IPS-18a (cell line): Measurements from ENCODE around the gene MCL1.
A peak's percentile ranks its signal among the peaks of the same experiment; 100 is the strongest.

Experiments used
- H3K27ac ChIP-seq: one replicate; pipeline ENCODE4 v1.5.1; 2013; ENCODE audit warnings: low read length
- H3K27me3 ChIP-seq: one replicate; pipeline ENCODE4 v1.6.1; 2013; ENCODE audit warnings: mild to moderate bottlenecking, low read length; ENCODE audit not compliant: control insufficient read depth, insufficient read depth
- H3K36me3 ChIP-seq: one replicate; pipeline ENCODE4 v1.6.1; 2013; ENCODE audit warnings: low read depth, low read length; ENCODE audit not compliant: control insufficient read depth
- H3K4me1 ChIP-seq: one replicate; pipeline ENCODE4 v1.6.1; 2013; ENCODE audit warnings: low read depth, low read length; ENCODE audit not compliant: control insufficient read depth
- H3K4me3 ChIP-seq: one replicate; pipeline ENCODE4 v1.5.1; 2013; ENCODE audit warnings: low read length
- H3K9ac ChIP-seq: one replicate; pipeline ENCODE4 v1.6.1; 2013; ENCODE audit warnings: mild to moderate bottlenecking, low read length, moderate library complexity
- H3K9me3 ChIP-seq: one replicate; pipeline ENCODE4 v1.6.1; 2013; ENCODE audit warnings: low read depth, low read length; ENCODE audit not compliant: control insufficient read depth

The MCL1 gene

GRCh38 chr1:150543500-150544143 is 35.8 kb downstream of the MCL1 start:
- H3K4me3 ChIP-seq: no peak overlapping the region

GRCh38 chr1:150537732-150538684 is 41.4 kb downstream of the MCL1 start:
- Histone ChIP-seq H3K27me3 (no peaks in the 10 kb centered on the region), H3K27ac (no peak overlapping the region), H3K4me3 (no peak overlapping the region), H3K9ac (peak overlapping the region; percentile 17), H3K36me3 (no peaks in the 10 kb centered on the region), H3K4me1 (peaks cover 8% of the 10 kb centered on the region), H3K9me3 (no peaks in the 10 kb centered on the region)

More at GRCh38 chr1:150543500-150544143, 35.8 kb downstream of the MCL1 start:
- no peak overlapping the region for H3K9ac ChIP-seq
- peaks cover 10% of the 10 kb centered on the region for H3K27me3 ChIP-seq
- no peaks in the 10 kb centered on the region for H3K9me3 ChIP-seq
- H3K27ac ChIP-seq: no peak overlapping the region
- peaks cover under 1% of the 10 kb centered on the region for H3K4me1 ChIP-seq
- H3K36me3 ChIP-seq: no peaks in the 10 kb centered on the region

- H3K27me3 ChIP-seq: no peaks in the 10 kb centered on the region
- H3K9ac ChIP-seq: no peak overlapping the region
- H3K4me3 ChIP-seq: no peak overlapping the region
- H3K36me3 ChIP-seq: no peaks in the 10 kb centered on the region
- peaks cover 8% of the 10 kb centered on the region for H3K4me1 ChIP-seq
- no peak overlapping the region for H3K27ac ChIP-seq
- H3K9me3 ChIP-seq: no peaks in the 10 kb centered on the region
These were observed 42.3 kb downstream of the MCL1 start for GRCh38 chr1:150536836-150537731.

DNA sequence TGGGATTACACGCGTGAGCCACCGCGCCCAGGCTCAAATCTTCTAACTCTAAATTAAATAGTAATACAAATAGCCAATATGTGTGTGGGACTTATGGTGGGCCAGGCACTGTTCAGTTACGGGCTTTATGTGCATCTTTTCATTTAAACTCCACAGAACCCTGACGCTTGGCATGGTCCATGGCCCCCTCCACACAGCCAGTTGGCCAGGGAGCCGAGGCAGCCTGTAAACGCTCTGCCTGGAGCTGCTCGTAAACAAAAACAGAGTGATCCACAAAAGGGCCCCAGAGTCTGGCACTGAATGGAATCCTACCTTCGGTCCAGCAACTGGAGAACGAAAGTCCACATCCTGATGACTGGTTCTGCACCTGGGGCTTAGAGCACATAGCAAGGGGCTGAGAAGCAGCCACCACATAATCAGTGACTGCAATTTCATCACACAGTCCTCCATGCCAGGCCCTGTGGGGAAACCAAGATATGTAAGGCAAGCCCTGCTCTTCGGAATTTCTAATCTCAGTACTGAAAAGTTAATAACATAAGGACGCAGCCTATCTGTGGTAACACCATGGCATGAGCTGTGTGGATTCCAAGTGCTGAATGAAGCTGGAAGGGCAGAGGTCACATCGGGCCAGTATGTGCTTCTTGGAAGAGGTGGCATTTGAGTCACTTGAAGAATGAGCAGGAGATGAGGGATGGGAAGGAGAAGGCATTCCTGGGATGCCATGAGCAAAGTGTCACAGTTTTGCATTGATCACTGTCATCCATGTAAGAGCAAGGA is 43.7 kb downstream of the MCL1 start:
- Histone ChIP-seq H3K4me3 (no peak overlapping the region), H3K27me3 (no peaks in the 10 kb centered on the region), H3K27ac (no peak overlapping the region), H3K9ac (no peak overlapping the region), H3K4me1 (peaks cover 8% of the 10 kb centered on the region), H3K36me3 (no peaks in the 10 kb centered on the region), H3K9me3 (no peaks in the 10 kb centered on the region)

GRCh38 chr1:150534002-150534401 is 45.4 kb downstream of the MCL1 start:
- Histone ChIP-seq H3K27ac (no peak overlapping the region), H3K9ac (no peak overlapping the region), H3K36me3 (no peaks in the 10 kb centered on the region), H3K9me3 (no peaks in the 10 kb centered on the region), H3K4me3 (no peak overlapping the region), H3K4me1 (peaks cover 8% of the 10 kb centered on the region), H3K27me3 (no peaks in the 10 kb centered on the region)

GRCh38 chr1:150532860-150533259 is 46.5 kb downstream of the MCL1 start:
- H3K9me3 ChIP-seq: no peaks in the 10 kb centered on the region
- no peaks in the 10 kb centered on the region for H3K36me3 ChIP-seq
- no peak overlapping the region for H3K4me3 ChIP-seq
- peaks cover under 1% of the 10 kb centered on the region for H3K4me1 ChIP-seq
- no peaks in the 10 kb centered on the region for H3K27me3 ChIP-seq
- H3K9ac ChIP-seq: no peak overlapping the region
- no peak overlapping the region for H3K27ac ChIP-seq

DNA sequence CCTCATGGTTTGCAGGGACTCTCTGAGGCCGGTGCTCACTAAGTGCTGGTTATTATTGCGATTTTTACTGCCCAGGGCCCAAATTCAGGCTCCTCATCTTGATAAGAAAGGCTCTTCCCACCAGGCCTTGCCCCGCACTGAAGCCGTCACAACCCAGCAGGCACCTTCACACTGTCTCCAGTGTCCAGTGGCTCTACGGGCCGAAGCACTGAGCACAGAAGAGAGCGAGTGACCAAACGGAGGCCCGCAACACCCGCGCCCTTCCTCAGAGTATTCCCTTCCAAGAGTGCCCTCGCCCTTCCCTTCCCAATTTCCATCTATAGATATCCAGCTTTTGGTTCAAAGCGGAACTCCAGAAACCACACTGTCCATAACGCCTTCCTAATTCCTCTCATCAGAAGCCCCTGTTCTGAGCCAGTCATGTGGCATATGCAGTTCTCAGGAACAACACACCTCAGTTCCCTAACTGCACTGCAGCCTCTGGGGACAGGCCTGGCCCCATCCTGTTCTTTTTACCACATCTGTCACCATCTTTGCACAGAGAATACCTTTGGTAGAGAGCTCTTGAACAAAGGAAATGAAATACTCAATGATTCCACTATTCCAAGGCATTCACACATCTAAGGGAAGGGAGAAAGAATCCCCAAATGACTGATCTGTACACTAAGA is 48.8 kb downstream of the MCL1 start:
- Histone ChIP-seq H3K36me3 (no peaks in the 10 kb centered on the region), H3K9me3 (no peaks in the 10 kb centered on the region), H3K27me3 (no peaks in the 10 kb centered on the region), H3K9ac (no peak overlapping the region), H3K27ac (no peak overlapping the region), H3K4me3 (no peak overlapping the region), H3K4me1 (no peaks in the 10 kb centered on the region)

DNA sequence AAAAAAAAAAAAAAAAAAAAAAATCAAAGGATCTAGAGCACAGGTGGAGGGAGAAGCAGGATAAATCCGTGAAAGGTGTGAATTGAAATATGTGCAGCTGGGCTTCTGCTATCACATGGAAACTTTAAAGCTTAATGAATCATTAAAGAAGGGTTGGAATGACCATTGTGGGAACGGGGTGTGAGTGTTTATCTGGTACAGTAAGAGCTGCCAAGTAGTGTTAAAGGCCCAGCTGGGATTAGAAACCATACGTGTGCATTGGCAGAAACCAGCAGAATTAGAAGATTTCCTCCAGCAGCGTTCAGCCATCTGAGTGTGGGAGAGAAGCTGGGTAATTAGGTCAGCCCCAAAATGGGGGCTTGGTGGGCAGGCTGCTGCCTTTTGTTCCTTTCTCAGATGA is 50.4 kb downstream of the MCL1 start:
- Histone ChIP-seq H3K4me1 (no peaks in the 10 kb centered on the region), H3K9me3 (no peaks in the 10 kb centered on the region), H3K9ac (no peak overlapping the region), H3K4me3 (no peak overlapping the region), H3K27me3 (no peaks in the 10 kb centered on the region), H3K36me3 (no peaks in the 10 kb centered on the region), H3K27ac (no peak overlapping the region)

DNA sequence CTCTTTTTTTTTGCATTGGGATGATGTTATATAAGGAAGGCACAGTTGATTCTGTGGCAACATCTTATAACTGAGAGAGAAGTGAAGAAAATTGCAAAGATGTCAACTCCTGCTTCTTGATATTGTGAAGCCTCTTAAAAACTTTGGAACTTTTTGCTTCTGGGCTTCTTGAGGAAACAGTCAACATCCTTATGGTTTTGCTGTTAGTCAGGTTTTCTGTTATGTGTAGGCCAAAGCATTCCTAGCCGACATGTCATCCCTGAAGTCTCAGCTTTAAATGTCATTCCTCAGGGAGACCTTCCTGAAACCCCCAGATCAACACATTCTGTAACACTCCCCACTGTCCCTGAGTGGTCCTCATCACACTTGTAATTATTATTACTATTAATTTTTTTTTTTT is 51.2 kb downstream of the MCL1 start:
- H3K36me3 ChIP-seq: no peaks in the 10 kb centered on the region
- no peak overlapping the region for H3K9ac ChIP-seq
- no peaks in the 10 kb centered on the region for H3K27me3 ChIP-seq
- no peak overlapping the region for H3K27ac ChIP-seq
- H3K4me1 ChIP-seq: no peaks in the 10 kb centered on the region
- H3K4me3 ChIP-seq: no peak overlapping the region
- no peaks in the 10 kb centered on the region for H3K9me3 ChIP-seq

DNA sequence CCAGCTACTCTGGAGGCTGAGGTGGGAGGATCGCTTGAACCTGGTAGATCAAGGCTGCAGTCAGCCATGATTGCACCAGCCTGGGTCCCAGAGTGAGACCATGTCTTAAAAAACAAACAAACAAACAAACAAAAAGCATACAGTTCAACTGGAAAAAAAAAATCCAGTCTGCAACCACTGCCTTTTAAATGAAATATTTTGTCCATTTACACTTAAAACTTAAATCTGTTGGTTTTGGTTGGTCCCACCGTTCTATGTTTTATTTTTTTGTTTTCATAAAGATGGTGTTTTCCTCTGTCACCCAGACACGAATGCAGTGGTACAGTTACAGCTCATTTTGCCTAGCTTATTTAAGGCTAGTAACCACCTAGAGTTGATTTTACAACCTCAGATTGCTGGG is 54.1 kb downstream of the MCL1 start:
- H3K4me3 ChIP-seq: no peak overlapping the region
- H3K36me3 ChIP-seq: no peaks in the 10 kb centered on the region
- H3K27ac ChIP-seq: no peak overlapping the region
- no peaks in the 10 kb centered on the region for H3K9me3 ChIP-seq
- no peaks in the 10 kb centered on the region for H3K27me3 ChIP-seq
- no peak overlapping the region for H3K9ac ChIP-seq
- H3K4me1 ChIP-seq: no peaks in the 10 kb centered on the region
